ENCODE results near the gene CDC42SE2. TPM values are rescaled to one million over a fixed set of nuclear protein-coding genes. Genes with fewer than 3 reads are reported as not detected.

Gene CDC42SE2
- total RNA-seq, 1 experiment from 2014 or later = 39.6 TPM

- no peak for DNase-seq (ENCODE audit: low read depth)
Measured at GRCh38 chr5:131366428-131366827, 102.6 kb downstream of the CDC42SE2 start.

GRCh38 chr5:131367219-131367860, 103.5 kb downstream of the CDC42SE2 start:
- no peak for DNase-seq (ENCODE audit: low read depth)

GRCh38 chr5:131368866-131369265, 105.0 kb downstream of the CDC42SE2 start:
- no peak for DNase-seq (ENCODE audit: low read depth)

GRCh38 chr5:131369558-131369957, 105.7 kb downstream of the CDC42SE2 start:
- no peak for DNase-seq (ENCODE audit: low read depth)

- DNase-seq (ENCODE audit: low read depth) = no peak
Measured at GRCh38 chr5:131371835-131372234, 108.0 kb downstream of the CDC42SE2 start.

GRCh38 chr5:131373265-131373664, 109.4 kb downstream of the CDC42SE2 start:
- DNase-seq (ENCODE audit: low read depth) = no peak

- no peak for DNase-seq (ENCODE audit: low read depth)
Measured at GRCh38 chr5:131375351-131375750, 111.5 kb downstream of the CDC42SE2 start.

- DNase-seq (ENCODE audit: low read depth) = no peak
Measured at GRCh38 chr5:131377346-131377745, 113.5 kb downstream of the CDC42SE2 start.

- DNase-seq (ENCODE audit: low read depth) = peak; percentile 48
Measured at GRCh38 chr5:131377785-131378325, 114.0 kb downstream of the CDC42SE2 start.

GRCh38 chr5:131378721-131379541, 115.1 kb downstream of the CDC42SE2 start:
- peak; percentile 17 for DNase-seq (ENCODE audit: low read depth)

- peak; percentile 85 for DNase-seq (ENCODE audit: low read depth)
Measured at GRCh38 chr5:131379723-131380122, 115.9 kb downstream of the CDC42SE2 start.

- peak; percentile 23 for DNase-seq (ENCODE audit: low read depth)
Measured at GRCh38 chr5:131380238-131380637, 116.4 kb downstream of the CDC42SE2 start.

- no peak for DNase-seq (ENCODE audit: low read depth)
Measured at GRCh38 chr5:131381021-131381420, 117.2 kb downstream of the CDC42SE2 start.

GRCh38 chr5:131381777-131382176, 117.9 kb downstream of the CDC42SE2 start:
- no peak for DNase-seq (ENCODE audit: low read depth)

- peak; percentile 56 for DNase-seq (ENCODE audit: low read depth)
Measured at GRCh38 chr5:131382407-131383395, 118.8 kb downstream of the CDC42SE2 start.

- DNase-seq (ENCODE audit: low read depth) = no peak
Measured at GRCh38 chr5:131384173-131384572, 120.3 kb downstream of the CDC42SE2 start.

GRCh38 chr5:131384616-131385214, 120.9 kb downstream of the CDC42SE2 start:
- DNase-seq (ENCODE audit: low read depth) = no peak

- DNase-seq (ENCODE audit: low read depth) = no peak
Measured at GRCh38 chr5:131386124-131386523, 122.3 kb downstream of the CDC42SE2 start.

GRCh38 chr5:131386779-131387178, 122.9 kb downstream of the CDC42SE2 start:
- peak; percentile 11 for DNase-seq (ENCODE audit: low read depth)

GRCh38 chr5:131387255-131387654, 123.4 kb downstream of the CDC42SE2 start:
- no peak for DNase-seq (ENCODE audit: low read depth)

All from Daoy (cell line).